ENCODE results near the gene BTC.
"Not testable (repeated sequence)": the region's sequence is repeated elsewhere in the genome, so short reads cannot be mapped to it uniquely, and the experiment has no call there.

BTC gene

GRCh38 chr4:74757136-74757535 is 37.2 kb downstream of the BTC start:
- DNase-seq, result no peak

- DNase-seq, result no peak
Measured at GRCh38 chr4:74755486-74755885, 38.8 kb downstream of the BTC start.

DNA sequence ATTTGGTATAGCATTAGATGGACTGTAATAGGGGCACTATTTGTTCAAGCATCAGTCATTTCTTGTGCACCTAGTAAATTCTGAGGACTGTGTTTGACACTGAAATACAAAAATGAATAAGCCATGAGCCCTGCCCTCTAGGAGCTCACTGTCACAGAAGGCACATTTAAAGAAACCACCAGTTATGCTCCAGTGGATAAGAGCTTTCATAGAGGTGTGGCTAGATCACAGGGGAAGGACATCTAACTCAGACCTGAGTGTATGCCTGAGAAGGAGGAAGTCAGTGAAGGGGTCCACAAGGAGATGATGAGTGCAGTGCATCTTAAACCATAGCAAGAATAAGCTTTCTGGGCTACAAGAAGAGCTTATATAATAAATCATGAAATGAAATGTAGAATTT is 40.1 kb downstream of the BTC start:
- no peak for DNase-seq

DNA sequence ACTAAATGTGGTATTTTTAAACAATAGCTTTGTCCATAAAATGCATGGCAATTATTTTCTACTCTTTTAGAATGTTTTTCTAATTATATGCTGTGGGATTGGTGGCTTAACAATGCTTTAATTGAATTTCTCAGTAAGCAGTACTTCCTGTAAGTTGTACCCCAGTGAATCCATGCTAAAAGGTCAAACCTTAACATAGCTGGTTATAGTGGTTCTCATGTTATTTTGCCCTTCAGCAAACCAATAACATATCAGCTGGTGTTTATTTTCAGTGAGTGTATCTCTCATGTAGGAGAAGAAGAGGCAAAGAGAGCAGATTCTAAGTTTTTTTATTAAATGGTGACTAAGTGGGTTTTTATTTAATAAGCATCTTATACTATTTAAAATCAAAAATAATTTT is 41.5 kb downstream of the BTC start:
- no peak for DNase-seq

GRCh38 chr4:74751856-74752255 is 42.5 kb downstream of the BTC start:
- no peak for DNase-seq

GRCh38 chr4:74751247-74751646 is 43.1 kb downstream of the BTC start:
- DNase-seq, result no peak

- DNase-seq, result no peak
Measured at GRCh38 chr4:74742185-74742584, 52.1 kb downstream of the BTC start.

DNA sequence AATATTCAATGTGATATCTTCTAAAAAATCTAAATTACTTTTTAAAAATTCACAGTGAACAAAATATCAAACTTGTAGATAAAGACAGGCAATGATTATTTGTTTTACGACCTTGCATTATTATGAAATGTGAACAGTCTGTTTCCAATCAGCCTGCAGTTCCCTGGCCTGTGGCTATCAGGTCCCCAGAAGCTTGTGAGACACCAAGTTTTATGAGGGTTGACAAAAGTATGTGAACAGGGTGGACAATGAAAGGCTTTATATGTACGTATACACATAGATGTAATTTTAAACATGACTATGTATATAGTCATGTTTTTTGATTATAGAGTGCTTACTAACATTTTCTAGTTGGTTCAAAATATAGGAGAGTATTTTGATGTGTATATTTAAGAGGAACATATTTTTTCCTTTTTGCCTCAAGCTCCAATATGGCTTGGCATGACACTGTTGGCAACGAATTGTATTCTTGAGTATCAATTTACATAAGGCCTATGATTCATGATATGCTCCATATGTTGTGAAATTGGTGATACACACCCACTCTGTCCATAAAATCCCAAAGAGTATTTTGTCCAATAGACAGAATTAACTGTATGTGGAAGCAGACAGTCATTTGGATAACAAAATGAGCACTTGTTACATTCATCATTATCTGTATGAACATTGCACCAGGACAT is 55.7 kb downstream of the BTC start:
- DNase-seq, result no peak

DNA sequence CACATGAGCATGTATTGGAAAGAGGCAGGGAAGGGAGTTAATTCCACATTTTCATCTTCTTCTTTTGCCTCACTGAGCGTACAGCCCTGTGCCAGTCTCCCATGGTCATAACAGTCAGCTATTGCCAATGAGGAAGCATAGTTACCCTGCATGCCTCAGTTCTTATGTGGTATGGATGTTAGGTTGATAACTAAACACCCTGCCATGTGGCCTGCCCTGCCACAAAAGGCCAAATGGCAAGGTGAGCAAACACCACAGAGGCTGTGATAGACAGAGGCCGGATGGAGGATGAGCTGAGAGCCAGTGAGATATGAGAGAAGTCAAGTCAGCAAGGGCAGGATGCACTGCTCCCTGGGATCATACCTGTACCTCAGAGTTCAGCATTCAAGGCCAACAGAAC is 59.3 kb downstream of the BTC start:
- DNase-seq, result no peak

- no peak for DNase-seq
Measured at GRCh38 chr4:74733756-74734155, 60.6 kb downstream of the BTC start.

DNA sequence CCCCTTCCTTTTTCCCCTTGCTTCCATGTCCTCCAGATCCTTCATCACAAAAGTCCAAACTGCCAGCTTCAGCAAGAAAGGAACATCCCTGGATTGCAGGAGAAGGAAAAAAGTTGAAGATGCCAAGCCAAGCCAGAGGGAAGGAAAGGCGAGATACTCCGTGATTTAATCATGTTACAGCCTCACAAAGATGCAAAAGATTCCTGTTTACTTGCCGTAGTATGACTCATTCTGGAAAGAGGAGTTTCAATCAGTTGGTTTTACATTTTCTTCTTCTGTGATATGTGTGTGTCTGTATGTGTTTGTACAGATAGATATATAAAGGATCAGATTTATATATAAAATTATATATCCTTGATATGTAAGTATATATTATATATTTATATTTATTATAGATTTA is 69.3 kb downstream of the BTC start:
- DNase-seq, result no peak

DNA sequence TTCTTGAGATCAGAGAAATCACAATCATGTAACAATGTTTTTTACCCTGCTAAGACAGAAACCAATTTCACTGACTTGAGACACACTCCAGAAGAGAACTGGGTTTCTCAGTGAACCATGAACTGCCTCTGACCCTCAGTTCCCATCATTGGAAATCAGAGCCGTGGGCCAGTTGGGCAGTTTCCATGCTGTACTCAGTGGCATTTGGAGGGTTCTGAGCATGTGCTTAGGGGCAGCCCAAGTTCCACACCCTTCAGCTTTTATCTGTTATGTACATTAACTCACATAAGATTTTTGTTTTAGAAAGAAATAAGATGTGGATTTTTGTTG is 77.9 kb downstream of the BTC start:
- no peak for DNase-seq

DNA sequence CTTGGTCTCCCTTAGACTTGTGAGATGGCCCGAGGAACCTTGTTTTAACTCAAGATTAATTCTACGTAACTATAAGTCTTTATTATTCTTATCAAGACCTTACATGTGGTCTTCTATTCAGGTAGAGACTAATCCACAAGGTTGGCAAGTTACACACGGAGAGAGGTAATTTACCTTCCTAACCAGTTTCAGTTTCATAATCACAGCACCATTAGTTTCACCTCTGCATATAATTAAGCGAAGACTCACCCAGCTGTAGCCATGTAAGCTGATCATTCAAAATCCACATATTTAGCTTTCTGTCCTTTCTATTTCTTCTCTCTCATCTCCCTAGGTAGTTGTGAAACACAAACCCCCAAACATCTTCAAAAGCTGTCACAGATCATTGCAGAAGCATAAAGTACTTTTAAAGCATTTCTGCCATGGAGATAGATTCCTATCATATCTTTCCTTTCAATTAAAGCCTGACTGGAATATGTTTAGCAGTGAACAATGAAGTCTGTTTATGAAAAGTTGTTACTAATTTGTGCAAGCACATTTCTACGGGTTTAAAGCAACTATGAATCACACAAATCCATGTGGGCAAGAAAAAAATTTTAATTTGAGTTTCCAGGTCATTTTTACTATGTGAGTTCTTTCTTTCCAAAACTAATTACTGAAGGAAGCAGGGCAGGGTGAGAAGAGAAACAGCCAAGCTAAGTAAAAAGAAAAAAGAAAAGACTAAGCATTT is 78.5 kb downstream of the BTC start:
- DNase-seq, result no peak

DNA sequence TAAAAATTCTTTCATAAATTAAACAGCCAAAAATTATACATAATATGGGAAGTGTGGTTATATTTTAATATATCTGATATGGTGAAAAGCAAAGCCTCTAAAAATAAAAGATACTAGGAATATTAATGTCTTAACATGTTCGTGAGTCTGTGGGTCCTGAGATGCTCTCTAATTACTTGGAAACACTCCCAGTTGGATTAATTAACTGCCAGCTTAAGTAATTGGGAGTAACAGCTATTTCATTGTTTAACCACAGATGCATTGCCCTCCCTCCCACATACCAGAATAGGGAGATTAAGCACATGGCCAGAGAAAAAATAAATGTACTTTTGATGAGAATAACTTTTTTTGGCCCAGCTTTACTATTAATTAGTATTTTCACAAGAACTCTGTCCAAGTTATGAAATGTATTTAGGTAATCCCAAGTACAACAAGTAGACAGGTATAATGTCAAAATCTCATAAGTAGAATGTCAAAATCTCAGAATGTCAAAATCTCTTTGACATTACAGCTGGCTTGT is 79.7 kb downstream of the BTC start:
- DNase-seq, result no peak

- not testable (repeated sequence) for DNase-seq
Measured at GRCh38 chr4:74708135-74708534, 86.2 kb downstream of the BTC start.

All from NCI-H1105 (cell line).